OCI-LY7 (cell line): ENCODE results near the gene KATNIP. TPM values are rescaled to one million over a fixed set of nuclear protein-coding genes. Genes with fewer than 3 reads are reported as not detected.

Source experiments
- BruUV-seq: library from RNA; stranded (reverse); fragments of 400-500 nt; replicated peaks from 2 replicates; lab custom pipeline; 2021; lab: Mats Ljungman, UMichigan
- CTCF ChIA-PET: fragments of 300-600 bp; sonication (Branson Sonifier 250); formaldehyde crosslinking; loops from one replicate; lab custom pipeline; 2022; ENCODE audit warnings: antibody characterized with exemption; ENCODE audit not compliant: unreplicated experiment; lab: Charles Lee
- POLR2A ChIA-PET: fragments of 300-600 bp; sonication (Branson Sonifier 250); formaldehyde crosslinking; loops from one replicate; lab custom pipeline; 2022; ENCODE audit warnings: antibody characterized with exemption; lab: Charles Lee
- DNase-seq: peaks from one replicate; pipeline ENCODE4 v3.0.0-alpha.2; 2015; ENCODE audit warnings: low spot score
- H2AFZ ChIP-seq: fragments of 200-600 bp; sonication (generic), shearing (Covaris generic); 2 replicates; pipeline ENCODE4 v1.6.1; 2014; ENCODE audit warnings: mild to moderate bottlenecking, antibody characterized with exemption, low read length, moderate library complexity
- H3K27ac ChIP-seq: fragments of 200-600 bp; sonication (generic); 2 replicates; pipeline ENCODE4 v1.5.1; 2014; ENCODE audit warnings: mixed run types, low read depth, mild to moderate bottlenecking, moderate library complexity, low read length, inconsistent platforms; ENCODE audit not compliant: poor library complexity, severe bottlenecking
- H3K36me3 ChIP-seq: fragments of 200-600 bp; sonication (generic); 2 replicates; pipeline ENCODE4 v1.6.1; 2014; ENCODE audit warnings: mild to moderate bottlenecking, antibody characterized with exemption, low read length, moderate library complexity, mixed read lengths; ENCODE audit not compliant: insufficient read depth
- H3K4me1 ChIP-seq: fragments of 200-600 bp; sonication (generic); 2 replicates; pipeline ENCODE4 v1.5.1; 2014; ENCODE audit warnings: mild to moderate bottlenecking, low read length; ENCODE audit not compliant: insufficient read depth, poor library complexity, severe bottlenecking
- H3K4me2 ChIP-seq: fragments of 200-600 bp; sonication (generic); 2 replicates; pipeline ENCODE4 v1.6.1; 2014; ENCODE audit warnings: mild to moderate bottlenecking, low read length
- H3K4me3 ChIP-seq: fragments of 200-600 bp; sonication (generic); 2 replicates; pipeline ENCODE4 v1.5.1; 2014; ENCODE audit warnings: mild to moderate bottlenecking, low read depth, low read length; ENCODE audit not compliant: poor library complexity, severe bottlenecking
- H3K79me2 ChIP-seq: fragments of 200-600 bp; sonication (generic); 2 replicates; pipeline ENCODE4 v1.6.1; 2016; ENCODE audit warnings: low read depth, mild to moderate bottlenecking, low read length, moderate library complexity, mixed read lengths; ENCODE audit not compliant: insufficient read depth
- H3K9me2 ChIP-seq: fragments of 200-600 bp; sonication (generic); 2 replicates; pipeline ENCODE4 v1.6.1; 2016; ENCODE audit warnings: mild to moderate bottlenecking, low read length, mixed read lengths; ENCODE audit not compliant: insufficient read depth
- H3K9me3 ChIP-seq: fragments of 200-600 bp; sonication (generic); 2 replicates; pipeline ENCODE4 v1.6.1; 2014; ENCODE audit warnings: mild to moderate bottlenecking, mixed run types, low read length, mixed read lengths
- H4K20me1 ChIP-seq: fragments of 200-600 bp; sonication (generic); 2 replicates; pipeline ENCODE4 v1.6.1; 2014; ENCODE audit warnings: mild to moderate bottlenecking, antibody characterized with exemption, low read length, moderate library complexity, mixed read lengths; ENCODE audit not compliant: insufficient read depth
- CTCF ChIP-seq: fragments of 200-600 bp; sonication (generic); conservative IDR thresholded peaks from 2 replicates; pipeline ENCODE4 v1.5.1; 2014; ENCODE audit warnings: mild to moderate bottlenecking, antibody characterized with exemption, low read length, moderate library complexity, mixed read lengths
- EZH2phosphoT487 ChIP-seq: fragments of 200-600 bp; sonication (generic); IDR thresholded peaks from 2 replicates; pipeline ENCODE4 v1.6.1; 2018; ENCODE audit warnings: low read depth, borderline replicate concordance, mild to moderate bottlenecking, mixed run types, antibody characterized with exemption, low read length, moderate library complexity, mixed read lengths
- intact Hi-C: fragments of 100-400 bp; cut with micrococcal nuclease; formaldehyde crosslinking; loops from one replicate; pipeline ENCODE4 v1.10.0; 2022; ENCODE audit not compliant: unreplicated experiment
- total RNA-seq, 2 experiments: library from RNA; depleted of rRNA in 1 of 2; stranded (reverse); fragments of >200 nt in 1 of 2; shearing (Covaris generic) in 1 of 2; gene quantifications; 2 replicates each; pipeline ENCODE4 v1.2.3, GENCODE V29; 2014 to 2022

The KATNIP gene
- total RNA-seq, 2 experiments from 2014 or later = 11.2 to 11.5 TPM

GRCh38 chr16:27595475-27595874 is 45.5 kb downstream of the KATNIP start:
- POLR2A ChIA-PET = no interaction called here
- no peak for DNase-seq
- intact Hi-C loops = no loop called here
- no peaks in the 10 kb centered on the region for H3K9me2 ChIP-seq
- no peaks in the 10 kb centered on the region for H3K9me3 ChIP-seq
- H3K4me1 ChIP-seq = no peaks in the 10 kb centered on the region
- H3K4me3 ChIP-seq = no peak overlapping the region
- TF ChIP-seq EZH2phosphoT487 = no peak
- no peak for TF ChIP-seq CTCF
- no peaks in the 10 kb centered on the region for H4K20me1 ChIP-seq
- BruUV-seq = no TSS peak
- CTCF ChIA-PET = no interaction called here
- no peak overlapping the region for H3K4me2 ChIP-seq
- no peak overlapping the region for H3K27ac ChIP-seq
- no peaks in the 10 kb centered on the region for H3K36me3 ChIP-seq
- no peaks in the 10 kb centered on the region for H3K79me2 ChIP-seq
- H2AFZ ChIP-seq = no peak overlapping the region

- Histone ChIP-seq H3K4me1 (no peaks in the 10 kb centered on the region), H3K9me3 (no peaks in the 10 kb centered on the region), H3K79me2 (no peaks in the 10 kb centered on the region), H3K4me3 (no peak overlapping the region), H2AFZ (no peak overlapping the region), H3K36me3 (no peaks in the 10 kb centered on the region), H3K9me2 (no peaks in the 10 kb centered on the region), H3K4me2 (no peak overlapping the region), H3K27ac (no peak overlapping the region), H4K20me1 (no peaks in the 10 kb centered on the region)
- no peak for DNase-seq
- intact Hi-C loops = no loop called here
- CTCF ChIA-PET = no interaction called here
- no TSS peak for BruUV-seq
- TF ChIP-seq CTCF = no peak
- TF ChIP-seq EZH2phosphoT487 = no peak
- POLR2A ChIA-PET = no interaction called here
These were observed 46.0 kb downstream of the KATNIP start for GRCh38 chr16:27595993-27596392.

- Histone ChIP-seq H4K20me1 (no peaks in the 10 kb centered on the region), H3K4me1 (no peaks in the 10 kb centered on the region), H3K9me2 (no peaks in the 10 kb centered on the region), H3K9me3 (no peaks in the 10 kb centered on the region), H3K79me2 (no peaks in the 10 kb centered on the region), H3K36me3 (no peaks in the 10 kb centered on the region), H3K4me2 (no peak overlapping the region), H3K4me3 (no peak overlapping the region), H2AFZ (no peak overlapping the region), H3K27ac (no peak overlapping the region)
- no peak for DNase-seq
- POLR2A ChIA-PET = interaction anchor here (0.6 to 1.0 kb wide), 2 partner anchors 12 to 64 kb away, joined by 3 to 8 read pairs; no protein-coding TSS in a partner anchor
- CTCF ChIA-PET = no interaction called here
- intact Hi-C loops = no loop called here
- no TSS peak for BruUV-seq
- TF ChIP-seq EZH2phosphoT487 (no peak), CTCF (no peak)
These were observed 46.5 kb downstream of the KATNIP start for GRCh38 chr16:27596411-27596810.
